ENCODE data around the gene NECAB2. TPM values are rescaled to one million over a fixed set of nuclear protein-coding genes. Genes with fewer than 3 reads are reported as not detected.

The NECAB2 gene
- total and polyA plus RNA-seq, 7 donors, result 0.04 to 0.13 (median 0.09) TPM; not detected in 4

DNA sequence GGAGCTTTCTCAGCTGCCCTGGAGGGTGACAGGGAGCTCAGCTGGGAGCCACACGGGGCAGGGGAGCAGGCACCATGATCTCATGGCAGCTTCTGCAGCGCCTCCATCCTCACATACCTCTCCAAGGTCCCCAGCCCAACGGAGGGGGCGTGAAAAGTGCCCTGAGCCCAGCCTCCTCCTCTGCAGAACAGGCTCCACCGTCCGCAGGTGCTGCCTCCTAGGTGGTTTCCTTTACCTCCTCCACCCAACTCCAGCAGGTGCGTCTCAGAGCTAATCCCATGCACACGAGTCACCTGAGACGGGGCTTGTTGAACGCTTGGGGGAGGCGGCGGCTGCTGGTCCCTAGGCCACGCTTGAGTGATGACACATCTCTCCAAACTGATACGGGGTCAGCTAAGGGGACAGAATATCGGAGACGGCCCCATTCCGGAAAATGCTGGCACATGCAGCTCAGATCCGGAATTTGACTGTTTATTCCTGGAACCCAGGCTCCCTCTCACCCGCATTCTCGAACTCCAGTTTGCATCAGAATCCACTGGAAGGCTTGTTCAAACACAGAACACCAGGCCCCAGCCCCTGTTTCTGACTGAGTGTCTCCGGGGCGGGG, 74.9 kb downstream of the NECAB2 start:
- ATAC-seq, result no peak
- DNase-seq, result no peak

DNA sequence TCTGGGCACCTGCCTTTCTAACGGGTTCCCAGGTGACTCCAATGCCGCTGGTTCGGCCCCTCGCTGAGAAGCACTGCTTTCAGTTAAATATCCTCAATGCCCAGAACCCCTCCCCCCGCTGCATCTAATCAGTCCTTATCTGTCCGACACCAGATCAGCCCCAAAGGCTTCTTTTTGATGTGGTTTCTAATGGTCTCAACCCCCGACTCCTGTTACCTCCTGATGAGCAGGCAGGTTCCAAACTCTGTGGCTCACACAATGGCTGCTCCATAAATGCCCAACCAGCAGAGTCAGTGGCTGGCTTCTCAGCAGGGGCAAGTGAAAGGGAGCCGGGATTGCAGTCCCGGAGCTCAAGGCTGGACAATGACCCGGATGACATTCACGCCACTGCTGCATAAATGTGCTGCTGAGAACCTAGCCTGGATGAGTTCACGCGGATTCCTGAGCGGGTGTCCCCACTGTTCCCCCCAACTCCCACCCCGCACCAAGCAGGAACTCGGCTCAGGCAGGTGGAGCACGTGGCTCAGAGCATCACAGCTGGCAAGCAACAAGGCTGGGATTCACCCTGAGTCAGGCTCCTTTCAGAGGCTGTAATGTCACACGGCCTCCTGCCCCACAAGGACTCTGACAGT, 75.6 kb downstream of the NECAB2 start:
- peaks cover 0 to 8% of the 10 kb centered on the region in 2 donors for H3K36me3 ChIP-seq (ENCODE audit: insufficient read depth in 1 of 2, low read depth in 1 of 2)
- intact Hi-C loops (cut with DNase I), result loop anchor here in 1 of 2 donors (5.0 kb wide), 1 partner anchor 76 kb away; the partner anchor contains the start of gene NECAB2
- TF ChIP-seq, protein P1, sequence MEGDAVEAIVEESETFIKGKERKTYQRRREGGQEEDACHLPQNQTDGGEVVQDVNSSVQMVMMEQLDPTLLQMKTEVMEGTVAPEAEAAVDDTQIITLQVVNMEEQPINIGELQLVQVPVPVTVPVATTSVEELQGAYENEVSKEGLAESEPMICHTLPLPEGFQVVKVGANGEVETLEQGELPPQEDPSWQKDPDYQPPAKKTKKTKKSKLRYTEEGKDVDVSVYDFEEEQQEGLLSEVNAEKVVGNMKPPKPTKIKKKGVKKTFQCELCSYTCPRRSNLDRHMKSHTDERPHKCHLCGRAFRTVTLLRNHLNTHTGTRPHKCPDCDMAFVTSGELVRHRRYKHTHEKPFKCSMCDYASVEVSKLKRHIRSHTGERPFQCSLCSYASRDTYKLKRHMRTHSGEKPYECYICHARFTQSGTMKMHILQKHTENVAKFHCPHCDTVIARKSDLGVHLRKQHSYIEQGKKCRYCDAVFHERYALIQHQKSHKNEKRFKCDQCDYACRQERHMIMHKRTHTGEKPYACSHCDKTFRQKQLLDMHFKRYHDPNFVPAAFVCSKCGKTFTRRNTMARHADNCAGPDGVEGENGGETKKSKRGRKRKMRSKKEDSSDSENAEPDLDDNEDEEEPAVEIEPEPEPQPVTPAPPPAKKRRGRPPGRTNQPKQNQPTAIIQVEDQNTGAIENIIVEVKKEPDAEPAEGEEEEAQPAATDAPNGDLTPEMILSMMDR (IDR thresholded peaks at IDR 0.05), result no peak
- no peak overlapping the region for H3K4me3 ChIP-seq
- H3K27me3 ChIP-seq (ENCODE audit: insufficient read depth in 3 of 3, low read length in 2 of 3), result no peaks in the 10 kb centered on the region
- H3K27ac ChIP-seq, result no peak overlapping the region
- 62 to 72% (median 69%) methylated on average over 18 of the region's 18 CpGs for WGBS, 3 donors
- no peaks in the 10 kb centered on the region for H3K9me3 ChIP-seq
- peaks cover 3% of the 10 kb centered on the region for H3K4me1 ChIP-seq
- DNase-seq (no peak), ATAC-seq (peak in 2 of 4 donors; percentile 14 to 26)

More for the DNA sequence above, 74.9 kb downstream of the NECAB2 start:
- no peaks in the 10 kb centered on the region for H3K9me3 ChIP-seq
- H3K36me3 ChIP-seq (ENCODE audit: insufficient read depth in 1 of 2, low read depth in 1 of 2), result peaks cover 0 to 1% of the 10 kb centered on the region in 2 donors
- 80 to 81% (median 80%) methylated on average over 22 of the region's 22 CpGs for WGBS, 3 donors
- TF ChIP-seq, protein P1 (IDR thresholded peaks at IDR 0.05), result no peak
- H3K27me3 ChIP-seq (ENCODE audit: insufficient read depth in 3 of 3, low read length in 2 of 3), result no peaks in the 10 kb centered on the region
- H3K4me3 ChIP-seq, result no peak overlapping the region
- H3K4me1 ChIP-seq, result peaks cover 3% of the 10 kb centered on the region
- H3K27ac ChIP-seq, result no peak overlapping the region
- intact Hi-C loops (cut with DNase I), result loop anchor here in 1 of 2 donors (5.0 kb wide), 1 partner anchor 76 kb away; the partner anchor contains the start of gene NECAB2

DNA sequence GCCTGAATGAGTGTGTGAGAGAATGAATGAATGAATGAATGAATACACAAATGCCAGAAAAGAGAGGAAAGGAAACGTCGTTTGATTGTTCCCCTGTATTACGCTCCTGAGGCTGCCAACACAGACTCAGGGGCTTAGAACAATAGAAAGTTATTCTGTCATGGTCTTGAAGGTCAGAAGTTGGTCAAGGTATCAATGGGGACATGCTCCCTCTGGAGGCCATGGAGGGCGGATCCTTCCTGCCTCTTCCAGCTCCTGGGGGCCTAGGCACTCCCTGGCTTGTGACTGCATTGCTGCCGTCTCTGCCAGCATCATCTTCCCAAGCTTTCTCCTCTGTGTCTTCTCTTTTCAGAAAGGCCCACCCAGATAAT, 76.1 kb downstream of the NECAB2 start:
- no peak for DNase-seq
- intact Hi-C loops (cut with DNase I), result loop anchor here in 1 of 2 donors (5.0 kb wide), 1 partner anchor 77 kb away; the partner anchor contains the start of gene NECAB2
- WGBS, 3 donors, result 36 to 66% (median 46%) methylated on average over 5 of the region's 5 CpGs

DNA sequence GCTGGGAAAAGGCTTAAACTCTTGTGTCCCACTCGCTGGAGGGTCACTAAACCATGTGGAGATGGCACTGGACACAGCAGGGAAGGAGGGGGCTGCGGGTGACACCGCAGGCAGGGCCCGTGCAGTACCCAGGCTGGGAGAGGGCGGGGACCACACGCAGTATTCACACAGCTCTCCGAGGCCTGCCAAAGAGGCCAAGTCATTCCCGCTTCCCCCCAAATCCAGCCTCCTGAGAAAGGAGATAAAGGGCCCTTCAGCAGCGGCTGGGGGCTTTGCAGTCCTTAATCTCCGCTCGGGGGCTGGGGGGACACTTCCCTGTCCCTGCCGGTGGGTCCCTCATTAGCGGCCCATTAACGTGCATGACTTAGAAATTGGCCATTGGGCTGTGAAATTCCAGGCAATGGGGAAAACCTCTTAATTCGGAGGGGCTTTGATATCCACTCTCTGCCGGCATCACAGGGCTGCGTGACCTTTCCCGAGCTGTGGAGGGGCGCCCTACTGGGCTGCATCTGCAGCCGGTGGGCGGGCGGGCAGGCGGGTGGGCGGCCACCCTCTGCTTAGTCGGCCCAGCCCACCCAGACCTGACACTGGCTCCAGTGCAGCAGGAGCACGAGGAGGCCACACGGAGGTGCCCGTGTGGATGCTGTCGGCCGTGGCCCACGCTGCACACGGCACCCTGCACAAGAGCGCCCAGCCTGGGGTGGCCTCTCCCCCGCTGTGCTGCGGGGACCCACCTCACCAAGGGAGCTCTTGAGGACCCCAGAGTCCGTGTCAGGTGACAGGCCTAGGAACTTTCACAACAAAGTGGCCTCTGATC, 77.2 kb downstream of the NECAB2 start:
- ATAC-seq (no peak), DNase-seq (peak in 1 of 2 donors; percentile 44)
- intact Hi-C loops (cut with DNase I), result loop anchor here in 1 of 2 donors (5.0 kb wide), 1 partner anchor 68 kb away; no protein-coding TSS in a partner anchor
- Histone ChIP-seq H3K27me3 (ENCODE audit: insufficient read depth in 3 of 3, low read length in 2 of 3) (no peaks in the 10 kb centered on the region), H3K4me1 (peaks cover 3% of the 10 kb centered on the region), H3K4me3 (no peak overlapping the region), H3K9me3 (no peaks in the 10 kb centered on the region), H3K27ac (no peak overlapping the region), H3K36me3 (ENCODE audit: insufficient read depth in 1 of 2, low read depth in 1 of 2) (peaks cover 0 to 24% of the 10 kb centered on the region in 2 donors)
- WGBS, 3 donors, result 66 to 73% (median 71%) methylated on average over 26 to 36 of the region's 36 CpGs
- TF ChIP-seq, protein P1 (IDR thresholded peaks at IDR 0.05), result no peak

More for the DNA sequence above, 76.1 kb downstream of the NECAB2 start:
- no peak overlapping the region for H3K27ac ChIP-seq
- H3K36me3 ChIP-seq (ENCODE audit: insufficient read depth in 1 of 2, low read depth in 1 of 2), result peaks cover 0 to 13% of the 10 kb centered on the region in 2 donors
- no peaks in the 10 kb centered on the region for H3K27me3 ChIP-seq (ENCODE audit: insufficient read depth in 3 of 3, low read length in 2 of 3)
- peak in 2 of 4 donors; percentile 37 to 61 for ATAC-seq
- TF ChIP-seq, protein P1 (IDR thresholded peaks at IDR 0.05), result peak; percentile 18
- peaks cover 3% of the 10 kb centered on the region for H3K4me1 ChIP-seq
- H3K4me3 ChIP-seq, result no peak overlapping the region
- H3K9me3 ChIP-seq, result no peaks in the 10 kb centered on the region
